Measurements from ENCODE around the gene RAB11FIP3.
A peak's percentile ranks its signal among the peaks of the same experiment; 100 is the strongest.
"Not testable (repeated sequence)": the region's sequence is repeated elsewhere in the genome, so short reads cannot be mapped to it uniquely, and the experiment has no call there.

RAB11FIP3 gene

GRCh38 chr16:392450-393030 is 32.9 kb upstream of the RAB11FIP3 start:
- no peak for DNase-seq

GRCh38 chr16:396199-396598 is 29.2 kb upstream of the RAB11FIP3 start:
- no peak for DNase-seq

- DNase-seq, result no peak
Observed at GRCh38 chr16:396605-397004, 28.8 kb upstream of the RAB11FIP3 start.

GRCh38 chr16:397135-397661 is 28.3 kb upstream of the RAB11FIP3 start, which contains the start of gene NME4:
Gene NME4 (plus strand): TSS chr16:397199. CDS start chr16:397223, 24 bp downstream.
- DNase-seq, result no peak

GRCh38 chr16:397736-398332 is 27.6 kb upstream of the RAB11FIP3 start:
- no peak for DNase-seq

- no peak for DNase-seq
Observed at GRCh38 chr16:398561-399339, 26.7 kb upstream of the RAB11FIP3 start.

- DNase-seq, result no peak
Observed at GRCh38 chr16:399340-400019, 26.0 kb upstream of the RAB11FIP3 start.

- no peak for DNase-seq
Observed at GRCh38 chr16:400061-400591, 25.3 kb upstream of the RAB11FIP3 start.

- peak; percentile 95 for DNase-seq
Observed at GRCh38 chr16:401468-402348, 23.7 kb upstream of the RAB11FIP3 start, which contains the start of gene DECR2. Gene DECR2 (plus strand): TSS chr16:401885. CDS start chr16:401964, 79 bp downstream.

- DNase-seq, result no peak
Observed at GRCh38 chr16:404971-405486, 20.4 kb upstream of the RAB11FIP3 start.

GRCh38 chr16:405548-406506 is 19.6 kb upstream of the RAB11FIP3 start:
- no peak for DNase-seq

GRCh38 chr16:407253-407652 is 18.2 kb upstream of the RAB11FIP3 start:
- no peak for DNase-seq

GRCh38 chr16:410516-411178 is 14.8 kb upstream of the RAB11FIP3 start:
- no peak for DNase-seq

- DNase-seq, result no peak
Observed at GRCh38 chr16:411576-412265, 13.7 kb upstream of the RAB11FIP3 start.

- no peak for DNase-seq
Observed at GRCh38 chr16:414395-415169, 10.9 kb upstream of the RAB11FIP3 start.

- not testable (repeated sequence) for DNase-seq
Observed at GRCh38 chr16:415170-415498, 10.3 kb upstream of the RAB11FIP3 start.

- not testable (repeated sequence) for DNase-seq
Observed at GRCh38 chr16:422179-422578, 3.3 kb upstream of the RAB11FIP3 start.

- DNase-seq, result no peak
Observed at GRCh38 chr16:424033-424622, 1.3 kb upstream of the RAB11FIP3 start.
